Spleen (tissue), 11 donors: ENCODE data around the gene MEOX2. TPM values are rescaled to one million over a fixed set of nuclear protein-coding genes. Genes with fewer than 3 reads are reported as not detected.

Source experiments
- DNase-seq: peaks from one replicate; pipeline ENCODE4 v3.0.0-alpha.2; 2020
- H3K27ac ChIP-seq, 8 donors: fragments of 200-600 bp; sonication (generic) in 7 of 8; 1 replicate in 4 of 8; 2 replicates in 4 of 8; pipeline versions ENCODE4 v1.5.0 to v1.8.0; 2016 to 2021; ENCODE audit warnings: inconsistent platforms in 4 of 8, mild to moderate bottlenecking in 4 of 8, moderate library complexity in 1 of 8
- H3K27me3 ChIP-seq, 7 donors: fragments of 200-600 bp; sonication (generic) in 6 of 7; replicated peaks in 1 of 7; 1 replicate in 4 of 7; 2 replicates in 3 of 7; pipeline versions ENCODE4 v1.5.0 to v1.8.0; 2016 to 2021; ENCODE audit warnings: inconsistent platforms in 3 of 7, mild to moderate bottlenecking in 1 of 7
- H3K36me3 ChIP-seq, 6 donors: fragments of 200-600 bp; sonication (generic) in 5 of 6; 1 replicate in 4 of 6; 2 replicates in 2 of 6; pipeline versions ENCODE4 v1.5.0 to v1.8.0; 2016 to 2021; ENCODE audit warnings: inconsistent platforms in 2 of 6
- H3K4me1 ChIP-seq, 6 donors: fragments of 200-600 bp; sonication (generic) in 5 of 6; 1 replicate in 3 of 6; 2 replicates in 3 of 6; pipeline versions ENCODE4 v1.5.0 to v1.8.0; 2016 to 2021; ENCODE audit warnings: inconsistent platforms in 3 of 6
- H3K4me3 ChIP-seq, 8 donors: fragments of 200-600 bp; sonication (generic) in 7 of 8; 1 replicate in 4 of 8; 2 replicates in 4 of 8; pipeline versions ENCODE4 v1.5.0 to v1.8.0; 2016 to 2021; ENCODE audit warnings: inconsistent platforms in 4 of 8, mild to moderate bottlenecking in 4 of 8, moderate library complexity in 2 of 8
- H3K9me3 ChIP-seq, 8 donors: fragments of 200-600 bp; sonication (generic) in 7 of 8; 1 replicate in 4 of 8; 2 replicates in 4 of 8; pipeline versions ENCODE4 v1.5.0 to v1.8.0; 2016 to 2021; ENCODE audit warnings: inconsistent platforms in 4 of 8
- CTCF ChIP-seq, 11 experiments: fragments of 200-600 bp in 7 of 11; fragments of 450-650 bp in 4 of 11; sonication (generic) in 4 of 11; IDR thresholded peaks in 8 of 11; conservative IDR thresholded peaks in 3 of 11; 1 replicate in 7 of 11; 2 replicates in 4 of 11; pipeline versions ENCODE4 v1.4.0 to v1.8.0; 2016 to 2021; ENCODE audit warnings: antibody characterized with exemption in 11 of 11, inconsistent platforms in 4 of 11, mild to moderate bottlenecking in 1 of 11
- POLR2A ChIP-seq, 3 donors: fragments of 450-650 bp; IDR thresholded peaks; one replicate each; pipeline ENCODE4 v1.5.1; 2017; ENCODE audit warnings: antibody characterized with exemption in 3 of 3, mild to moderate bottlenecking in 1 of 3
- POLR2AphosphoS5 ChIP-seq, 3 donors: sonication (generic); formaldehyde crosslinking; IDR thresholded peaks; one replicate each; pipeline ENCODE4 v1.5.1; 2017; ENCODE audit warnings: antibody characterized with exemption in 3 of 3
- WGBS, 5 donors: extraction: QIAGEN DNeasy Blood & Tissue Kit in 3 of 5; methylation state at CpG; one replicate each; pipeline versions ENCODE4 v1.1.5 to v1.1.7; 2013 to 2018; 5-methylcytosine and 5-hydroxymethylcytosine counted together
- intact Hi-C: fragments of 100-400 bp; cut with DNase I; formaldehyde crosslinking; loops from one replicate; pipeline ENCODE4 v1.15.0; 2023; ENCODE audit warnings: low total_unique reads
- polyA plus RNA-seq, 3 donors: library from polyadenylated mRNA; stranded (reverse); fragments of 200-250 nt; gene quantifications; one replicate each; pipeline ENCODE4 v1.2.1, GENCODE V29; 2013
- total RNA-seq, 7 donors: library from RNA; depleted of rRNA in 3 of 7; stranded (reverse); fragments of >200 nt in 3 of 7; fragmentation: NEBNext Ultra II Directional in 4 of 7; extraction: Animal tissue kit (Norgen Biotek cat#: 25700) in 4 of 7; gene quantifications; one replicate each; pipeline versions ENCODE4 v1.1.0 to v1.2.1, GENCODE V29; 2016 to 2021
- donor health status: healthy with polysubstance abuse.
- donor health status: DM: no; HTN: no; CAD: no; lungs with moderate emphysema.
- donor health status: DM: no; HTN: no; CAD: no.
- donor health status: Bipolar disorder and iron deficiency.
- donor health status: healthy.
- donor health status: DM: no; HTN: no; CAD: no.
- donor health status: DM: yes; HTN: yes; CAD: no.

MEOX2 gene
- total and polyA plus RNA-seq, 10 donors: 0.24 to 1.2 (median 0.64) TPM; not detected in 1

GRCh38 chr7:15594461-15594860 lies 92.0 kb downstream of the MEOX2 start:
- Histone ChIP-seq H3K27me3 (no peaks in the 10 kb centered on the region), H3K4me3 (no peak overlapping the region), H3K36me3 (no peaks in the 10 kb centered on the region), H3K27ac (no peak overlapping the region), H3K4me1 (no peaks in the 10 kb centered on the region), H3K9me3 (peaks cover 0 to 14% (median 6%) of the 10 kb centered on the region in 8 donors)
- no peak for DNase-seq
- intact Hi-C loops: no loop called here
- TF ChIP-seq POLR2AphosphoS5 (IDR thresholded peaks at IDR 0.05) (no peak), CTCF (IDR thresholded peaks at IDR 0.05 in 8 of 11, conservative IDR thresholded peaks at IDR 0.05 in 3 of 11) (no peak), POLR2A (IDR thresholded peaks at IDR 0.05) (no peak)
- WGBS, 5 donors: 67 to 84% (median 74%) methylated on average over 5 of the region's 5 CpGs

- Histone ChIP-seq H3K27ac (no peak overlapping the region), H3K4me3 (no peak overlapping the region), H3K27me3 (no peaks in the 10 kb centered on the region), H3K4me1 (no peaks in the 10 kb centered on the region), H3K36me3 (no peaks in the 10 kb centered on the region), H3K9me3 (peaks cover 0 to 8% (median 0%) of the 10 kb centered on the region in 8 donors)
- no peak for DNase-seq
- intact Hi-C loops: no loop called here
- WGBS, 5 donors: 74 to 90% (median 83%) methylated on average over 3 of the region's 3 CpGs
- TF ChIP-seq CTCF (IDR thresholded peaks at IDR 0.05 in 8 of 11, conservative IDR thresholded peaks at IDR 0.05 in 3 of 11) (no peak), POLR2AphosphoS5 (IDR thresholded peaks at IDR 0.05) (no peak), POLR2A (IDR thresholded peaks at IDR 0.05) (no peak)
Observed at GRCh38 chr7:15593382-15593781, 93.1 kb downstream of the MEOX2 start.

GRCh38 chr7:15586266-15586665 lies 100.2 kb downstream of the MEOX2 start:
- WGBS, 5 donors: 90 to 98% (median 94%) methylated on average over 4 of the region's 4 CpGs
- Histone ChIP-seq H3K4me3 (no peak overlapping the region), H3K9me3 (peaks cover 0 to 36% (median 21%) of the 10 kb centered on the region in 8 donors), H3K27me3 (no peaks in the 10 kb centered on the region), H3K27ac (no peak overlapping the region), H3K4me1 (no peaks in the 10 kb centered on the region), H3K36me3 (no peaks in the 10 kb centered on the region)
- no peak for DNase-seq
- intact Hi-C loops: no loop called here
- TF ChIP-seq POLR2AphosphoS5 (IDR thresholded peaks at IDR 0.05): no peak
- TF ChIP-seq POLR2A (IDR thresholded peaks at IDR 0.05): no peak
- no peak for TF ChIP-seq CTCF (IDR thresholded peaks at IDR 0.05 in 8 of 11, conservative IDR thresholded peaks at IDR 0.05 in 3 of 11)

GRCh38 chr7:15584575-15584974 lies 101.9 kb downstream of the MEOX2 start:
- no peaks in the 10 kb centered on the region for H3K27me3 ChIP-seq
- peaks cover 0 to 36% (median 21%) of the 10 kb centered on the region in 8 donors for H3K9me3 ChIP-seq
- WGBS, 5 donors: 79 to 94% (median 87%) methylated on average over 3 of the region's 3 CpGs
- no peak overlapping the region for H3K27ac ChIP-seq
- TF ChIP-seq CTCF (IDR thresholded peaks at IDR 0.05 in 8 of 11, conservative IDR thresholded peaks at IDR 0.05 in 3 of 11) (no peak), POLR2AphosphoS5 (IDR thresholded peaks at IDR 0.05) (no peak), POLR2A (IDR thresholded peaks at IDR 0.05) (no peak)
- H3K4me3 ChIP-seq: no peak overlapping the region
- H3K36me3 ChIP-seq: no peaks in the 10 kb centered on the region
- DNase-seq: no peak
- intact Hi-C loops: no loop called here
- no peaks in the 10 kb centered on the region for H3K4me1 ChIP-seq
